K562 (cell line): ENCODE data around the gene PRODH. TPM values are rescaled to one million over a fixed set of nuclear protein-coding genes. Genes with fewer than 3 reads are reported as not detected.

Experiments
- CAMTA2 ChIP-seq: fragments of 250-450 bp; sonication (Bioruptor Pico); conservative IDR thresholded peaks from 2 replicates; pipeline ENCODE4 v1.5.1; 2022
- CBFA2T3 ChIP-seq: fragments of 450-650 bp; IDR thresholded peaks from 2 replicates; pipeline ENCODE4 v1.6.1; 2017
- CEBPB ChIP-seq: fragments of 450-650 bp; IDR thresholded peaks from 2 replicates; pipeline ENCODE4 v1.6.1; 2016; ENCODE audit warnings: missing genetic modification characterization, missing compliant biosample characterization
- EP400 ChIP-seq: fragments of 450-650 bp; IDR thresholded peaks from 2 replicates; pipeline ENCODE4 v1.6.1; 2017; ENCODE audit warnings: antibody characterized with exemption, mild to moderate bottlenecking, moderate library complexity
- ETV5 ChIP-seq: sonication (generic); formaldehyde crosslinking; IDR thresholded peaks from 2 replicates; pipeline ENCODE4 v1.4.0; 2020; ENCODE audit warnings: low read depth, mild to moderate bottlenecking, missing genetic modification reagents
- ILF3 ChIP-seq: fragments of 450-650 bp; IDR thresholded peaks from 2 replicates; pipeline ENCODE4 v1.6.1; 2018; ENCODE audit warnings: antibody characterized with exemption, mild to moderate bottlenecking, moderate library complexity, borderline replicate concordance
- ILK ChIP-seq: fragments of 450-650 bp; IDR thresholded peaks from 2 replicates; pipeline ENCODE4 v1.6.1; 2016; ENCODE audit warnings: missing genetic modification characterization, low read depth, mild to moderate bottlenecking, missing compliant biosample characterization, moderate library complexity, borderline replicate concordance
- KDM1A ChIP-seq, 2 experiments: fragments of 450-650 bp; IDR thresholded peaks; 2 replicates each; pipeline ENCODE4 v1.6.1; 2016; ENCODE audit warnings: mild to moderate bottlenecking in 2 of 2
- KLF13 ChIP-seq: fragments of 450-650 bp; IDR thresholded peaks from 2 replicates; pipeline ENCODE4 v1.6.1; 2016; ENCODE audit warnings: missing genetic modification characterization, low read depth, mild to moderate bottlenecking, missing compliant biosample characterization, moderate library complexity, borderline replicate concordance
- MNT ChIP-seq, 2 experiments: fragments of 450-650 bp; conservative IDR thresholded peaks; 2 replicates each; pipeline ENCODE4 v1.6.1; 2017; ENCODE audit warnings: mild to moderate bottlenecking in 2 of 2, moderate library complexity in 2 of 2
- MYBL2 ChIP-seq, 2 experiments: fragments of 450-650 bp in 1 of 2; sonication (generic) in 1 of 2; formaldehyde crosslinking in 1 of 2; IDR thresholded peaks; 2 replicates each; pipeline versions ENCODE4 v1.6.1 to v1.8.1; 2017 to 2022; ENCODE audit warnings: borderline replicate concordance in 1 of 2, inconsistent platforms in 1 of 2, low read depth in 1 of 2, mild to moderate bottlenecking in 1 of 2, missing genetic modification reagents in 1 of 2, moderate library complexity in 1 of 2
- NCOA6 ChIP-seq: fragments of 450-650 bp; IDR thresholded peaks from 2 replicates; pipeline ENCODE4 v1.6.1; 2017; ENCODE audit warnings: mild to moderate bottlenecking
- RBM15 ChIP-seq: fragments of 200-400 bp; formaldehyde crosslinking; IDR thresholded peaks from 2 replicates; pipeline ENCODE4 v1.6.1; 2018; ENCODE audit warnings: mild to moderate bottlenecking, low read length, moderate library complexity; ENCODE audit not compliant: insufficient read depth
- SRF ChIP-seq, 2 experiments: fragments of 250-450, 450-650 bp in 1 of 2; sonication (Bioruptor Pico) in 1 of 2; sonication (generic) in 1 of 2; formaldehyde crosslinking; IDR thresholded peaks; 2 replicates each; pipeline versions ENCODE4 v1.5.0 to v1.5.1; 2020 to 2022; ENCODE audit warnings: mild to moderate bottlenecking in 1 of 2, missing genetic modification reagents in 1 of 2
- ZNF224 ChIP-seq: sonication (generic); formaldehyde crosslinking; IDR thresholded peaks from 2 replicates; pipeline ENCODE4 v1.8.0; 2022; ENCODE audit warnings: mild to moderate bottlenecking, missing genetic modification reagents
- ZNF347 ChIP-seq: fragments of 450-650 bp; formaldehyde crosslinking; IDR thresholded peaks from 2 replicates; pipeline ENCODE4 v1.4.0; 2020; ENCODE audit warnings: low read depth, mild to moderate bottlenecking, moderate library complexity
- ZNF551 ChIP-seq: fragments of 250-450 bp; sonication (Bioruptor Pico); IDR thresholded peaks from 2 replicates; pipeline ENCODE4 v1.5.0; 2021; ENCODE audit warnings: mild to moderate bottlenecking, moderate library complexity
- ZNF584 ChIP-seq: fragments of 200-800 bp; sonication (Bioruptor generic); IDR thresholded peaks from 2 replicates; pipeline ENCODE4 v1.6.1; 2016; ENCODE audit warnings: low read depth, mild to moderate bottlenecking, missing genetic modification characterization, missing compliant biosample characterization
- polyA plus RNA-seq, 8 experiments: library from polyadenylated mRNA; depleted of rRNA in 4 of 8; stranded (reverse) in 5 of 8; unstranded in 3 of 8; fragments of >200 nt; fragmentation: Nextera tagmentation in 2 of 8; fragmentation: Illumina TruSeq in 1 of 8; extraction: Ambion mirVana in 2 of 8; extraction: Trizol in 1 of 8; gene quantifications; 2 replicates each; pipeline versions ENCODE4 v1.2.1 to v1.2.3, GENCODE V29; 2011 to 2014; ENCODE audit warnings: inconsistent platforms in 1 of 8, missing spikeins in 1 of 8
- total RNA-seq, 7 experiments: library from RNA; depleted of rRNA in 6 of 7; stranded (reverse); fragments of >200 nt in 6 of 7; fragmentation: Illumina TruSeq in 2 of 7; extraction: Trizol in 2 of 7; gene quantifications; 2 replicates each; pipeline versions ENCODE4 v1.2.1 to v1.2.3, GENCODE V29; 2011 to 2021; ENCODE audit warnings: low replicate concordance in 1 of 7
- TF ChIP-seq, protein P1 (sequence below): fragments of 450-650 bp; IDR thresholded peaks from 2 replicates; pipeline ENCODE4 v1.6.1; 2018; ENCODE audit warnings: mild to moderate bottlenecking, low read depth; ENCODE audit not compliant: partially characterized antibody
- TF ChIP-seq, protein P2 (sequence below): IDR thresholded peaks from 3 replicates; pipeline ENCODE4 v1.6.1; 2011; ENCODE audit warnings: borderline replicate concordance, mild to moderate bottlenecking, moderate library complexity; ENCODE audit not compliant: insufficient read length; ENCODE audit errors: extremely low read depth
- TF ChIP-seq, protein P3 (sequence below): fragments of 250-450 bp; sonication (Bioruptor Pico); IDR thresholded peaks from 2 replicates; pipeline ENCODE4 v1.5.0; 2021

Gene PRODH
- total and polyA plus RNA-seq, 9 of the 15 experiments (the other 6 are each of a cell fraction or from before 2014, with no cell fraction given) = 0.07 to 0.11 TPM; not detected in 7

DNA sequence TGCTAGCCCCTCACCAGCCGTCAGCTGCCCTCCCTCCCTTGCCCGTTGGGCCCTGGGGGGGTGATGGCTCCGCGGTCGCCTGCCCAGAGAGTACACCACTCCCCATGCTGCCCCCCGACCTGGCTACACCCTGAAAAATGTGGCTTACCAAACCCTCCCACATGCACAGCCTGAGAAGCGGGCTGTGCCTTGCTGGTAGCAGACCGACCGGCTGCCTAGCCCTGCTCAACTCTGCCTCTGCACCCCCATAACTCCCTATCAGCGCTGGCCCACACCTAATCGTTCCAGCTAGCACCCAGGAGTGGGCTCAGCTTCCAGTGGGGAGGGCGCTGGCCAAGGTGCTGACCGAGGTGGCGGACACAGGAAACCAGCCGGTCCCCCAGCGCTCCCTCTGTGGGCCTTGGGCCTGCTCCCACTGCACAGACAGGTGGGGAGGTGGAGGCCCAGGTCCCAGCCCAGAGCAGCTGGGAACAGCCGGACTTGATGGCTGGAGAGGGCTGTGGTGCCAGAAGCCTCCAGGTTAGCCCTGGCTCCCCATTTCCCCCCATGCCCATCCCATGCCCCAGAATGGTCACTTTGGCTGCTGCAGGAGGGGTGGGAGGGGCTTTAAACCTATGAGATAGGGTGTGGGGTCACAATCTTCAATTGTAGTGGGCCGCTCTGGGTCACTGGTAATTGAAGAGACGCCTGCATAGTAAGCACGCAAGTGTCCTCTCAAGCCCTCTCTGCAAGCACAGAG is 32.1 kb upstream of the PRODH start (continued):
- TF ChIP-seq, protein P1, sequence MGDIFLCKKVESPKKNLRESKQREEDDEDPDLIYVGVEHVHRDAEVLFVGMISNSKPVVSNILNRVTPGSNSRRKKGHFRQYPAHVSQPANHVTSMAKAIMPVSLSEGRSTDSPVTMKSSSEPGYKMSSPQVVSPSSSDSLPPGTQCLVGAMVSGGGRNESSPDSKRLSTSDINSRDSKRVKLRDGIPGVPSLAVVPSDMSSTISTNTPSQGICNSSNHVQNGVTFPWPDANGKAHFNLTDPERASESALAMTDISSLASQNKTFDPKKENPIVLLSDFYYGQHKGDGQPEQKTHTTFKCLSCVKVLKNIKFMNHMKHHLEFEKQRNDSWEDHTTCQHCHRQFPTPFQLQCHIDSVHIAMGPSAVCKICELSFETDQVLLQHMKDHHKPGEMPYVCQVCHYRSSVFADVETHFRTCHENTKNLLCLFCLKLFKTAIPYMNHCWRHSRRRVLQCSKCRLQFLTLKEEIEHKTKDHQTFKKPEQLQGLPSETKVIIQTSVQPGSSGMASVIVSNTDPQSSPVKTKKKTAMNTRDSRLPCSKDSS = no peak
- TF ChIP-seq KLF13 (tag) (no peak), ZNF551 (no peak), ZNF347 (CRISPR knock-in tag) (no peak), MYBL2 (IDR thresholded peaks at IDR 0.05; ENCODE audit: low read depth) (no peak), MYBL2 (CRISPR knock-in tag; IDR thresholded peaks at IDR 0.05; ENCODE audit: borderline replicate concordance) (peak; percentile 72; the same call in 1 of the 2 replicates), ILK (tag) (no peak), RBM15 (no peak; the same call in 1 of the 2 replicates), CAMTA2 (CRISPR knock-in tag) (0 out of 2 replicates have a peak, but pooled peaks have one; percentile 23), KDM1A (IDR thresholded peaks at IDR 0.05) (no peak), CEBPB (tag) (no peak), NCOA6 (no peak), SRF (CRISPR knock-in tag; IDR thresholded peaks at IDR 0.05) (peak in 1 of 2 experiments; percentile 74; a peak in 1 of 4 replicates), MNT (conservative IDR thresholded peaks at IDR 0.05) (no peak), ZNF584 (CRISPR knock-in tag) (no peak; the same call in 1 of the 2 replicates), ILF3 (no peak), ZNF224 (peak; percentile 95), EP400 (no peak), ETV5 (CRISPR knock-in tag) (peak; percentile 84), CBFA2T3 (no peak)
- TF ChIP-seq, protein P2, sequence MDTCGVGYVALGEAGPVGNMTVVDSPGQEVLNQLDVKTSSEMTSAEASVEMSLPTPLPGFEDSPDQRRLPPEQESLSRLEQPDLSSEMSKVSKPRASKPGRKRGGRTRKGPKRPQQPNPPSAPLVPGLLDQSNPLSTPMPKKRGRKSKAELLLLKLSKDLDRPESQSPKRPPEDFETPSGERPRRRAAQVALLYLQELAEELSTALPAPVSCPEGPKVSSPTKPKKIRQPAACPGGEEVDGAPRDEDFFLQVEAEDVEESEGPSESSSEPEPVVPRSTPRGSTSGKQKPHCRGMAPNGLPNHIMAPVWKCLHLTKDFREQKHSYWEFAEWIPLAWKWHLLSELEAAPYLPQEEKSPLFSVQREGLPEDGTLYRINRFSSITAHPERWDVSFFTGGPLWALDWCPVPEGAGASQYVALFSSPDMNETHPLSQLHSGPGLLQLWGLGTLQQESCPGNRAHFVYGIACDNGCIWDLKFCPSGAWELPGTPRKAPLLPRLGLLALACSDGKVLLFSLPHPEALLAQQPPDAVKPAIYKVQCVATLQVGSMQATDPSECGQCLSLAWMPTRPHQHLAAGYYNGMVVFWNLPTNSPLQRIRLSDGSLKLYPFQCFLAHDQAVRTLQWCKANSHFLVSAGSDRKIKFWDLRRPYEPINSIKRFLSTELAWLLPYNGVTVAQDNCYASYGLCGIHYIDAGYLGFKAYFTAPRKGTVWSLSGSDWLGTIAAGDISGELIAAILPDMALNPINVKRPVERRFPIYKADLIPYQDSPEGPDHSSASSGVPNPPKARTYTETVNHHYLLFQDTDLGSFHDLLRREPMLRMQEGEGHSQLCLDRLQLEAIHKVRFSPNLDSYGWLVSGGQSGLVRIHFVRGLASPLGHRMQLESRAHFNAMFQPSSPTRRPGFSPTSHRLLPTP = no peak
- TF ChIP-seq, protein P3, sequence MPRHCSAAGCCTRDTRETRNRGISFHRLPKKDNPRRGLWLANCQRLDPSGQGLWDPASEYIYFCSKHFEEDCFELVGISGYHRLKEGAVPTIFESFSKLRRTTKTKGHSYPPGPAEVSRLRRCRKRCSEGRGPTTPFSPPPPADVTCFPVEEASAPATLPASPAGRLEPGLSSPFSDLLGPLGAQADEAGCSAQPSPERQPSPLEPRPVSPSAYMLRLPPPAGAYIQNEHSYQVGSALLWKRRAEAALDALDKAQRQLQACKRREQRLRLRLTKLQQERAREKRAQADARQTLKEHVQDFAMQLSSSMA (CRISPR knock-in tag) = no peak
